Measurements from ENCODE around the gene HDDC2. TPM values are rescaled to one million over a fixed set of nuclear protein-coding genes. Genes with fewer than 3 reads are reported as not detected.

The HDDC2 gene
- total RNA-seq, 1 donor from 2014 or later: 43.6 TPM

DNA sequence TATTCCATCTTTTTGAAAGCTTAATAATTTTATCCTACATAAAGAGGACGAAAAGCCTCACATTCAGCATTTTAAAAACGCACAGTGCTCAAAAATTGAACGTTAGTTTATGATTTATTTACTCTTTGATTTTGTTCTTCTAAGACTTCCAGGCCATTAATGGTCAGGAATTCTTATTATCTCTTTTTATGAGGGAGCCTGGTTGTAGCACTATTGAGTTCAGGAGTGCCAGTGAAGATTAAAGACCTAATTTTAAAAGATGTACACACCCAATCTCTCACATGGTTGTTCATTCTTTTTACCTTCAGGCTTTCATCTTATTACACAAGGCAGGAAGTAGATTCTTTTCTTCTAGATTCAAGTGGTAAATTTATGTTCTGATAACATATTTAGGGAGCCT, 68.6 kb downstream of the HDDC2 start:
- DNase-seq: no peak

GRCh38 chr6:125232466-125232865, 69.3 kb downstream of the HDDC2 start:
- DNase-seq: no peak

- DNase-seq: no peak
Observed at GRCh38 chr6:125231574-125232343, 70.0 kb downstream of the HDDC2 start.

- DNase-seq: no peak
Observed at GRCh38 chr6:125231133-125231532, 70.6 kb downstream of the HDDC2 start.

DNA sequence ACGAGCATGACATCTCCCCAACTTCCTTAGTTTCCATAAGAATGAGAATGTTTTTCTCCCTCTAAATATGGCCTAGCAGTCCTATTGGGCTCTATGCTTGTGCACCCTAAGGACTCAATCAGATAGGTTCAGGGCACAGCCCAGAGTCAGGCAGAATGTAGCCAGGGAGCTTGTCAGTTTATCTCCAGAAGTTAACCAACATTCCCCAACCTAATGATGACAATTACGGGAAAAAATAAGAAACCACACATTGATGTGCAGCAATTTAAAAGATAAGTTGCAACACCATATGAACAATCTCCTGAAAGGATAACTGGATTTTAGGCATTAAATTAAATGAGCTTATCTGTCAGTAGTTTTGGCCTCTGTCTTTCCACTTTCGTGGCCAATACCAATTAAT, 71.1 kb downstream of the HDDC2 start:
- DNase-seq: no peak

GRCh38 chr6:125228981-125229479, 72.7 kb downstream of the HDDC2 start:
- no peak for DNase-seq

GRCh38 chr6:125227244-125227643, 74.5 kb downstream of the HDDC2 start:
- no peak for DNase-seq

Other genes with a start within 250 kb of the HDDC2 start
- 75.4 TPM for gene TPD52L1, start 148.2 kb downstream of the HDDC2 start, total RNA-seq

All from tongue (tissue), 2 donors.